DND-41 (cell line): ENCODE measurements around the gene DKK1.

Experiments
- EZH2 ChIP-seq: IDR thresholded peaks from 3 replicates; pipeline ENCODE4 v1.6.1; 2012; ENCODE audit warnings: borderline replicate concordance, low read depth, mild to moderate bottlenecking, moderate library complexity, low read length, inconsistent platforms; ENCODE audit not compliant: severe bottlenecking
- TF ChIP-seq, protein P1 (sequence below): IDR thresholded peaks from 2 replicates; pipeline ENCODE4 v1.5.1; 2012; ENCODE audit warnings: borderline replicate concordance, low read length, moderate library complexity, mild to moderate bottlenecking; ENCODE audit not compliant: poor library complexity, severe bottlenecking; ENCODE audit errors: extremely low read depth

DNA sequence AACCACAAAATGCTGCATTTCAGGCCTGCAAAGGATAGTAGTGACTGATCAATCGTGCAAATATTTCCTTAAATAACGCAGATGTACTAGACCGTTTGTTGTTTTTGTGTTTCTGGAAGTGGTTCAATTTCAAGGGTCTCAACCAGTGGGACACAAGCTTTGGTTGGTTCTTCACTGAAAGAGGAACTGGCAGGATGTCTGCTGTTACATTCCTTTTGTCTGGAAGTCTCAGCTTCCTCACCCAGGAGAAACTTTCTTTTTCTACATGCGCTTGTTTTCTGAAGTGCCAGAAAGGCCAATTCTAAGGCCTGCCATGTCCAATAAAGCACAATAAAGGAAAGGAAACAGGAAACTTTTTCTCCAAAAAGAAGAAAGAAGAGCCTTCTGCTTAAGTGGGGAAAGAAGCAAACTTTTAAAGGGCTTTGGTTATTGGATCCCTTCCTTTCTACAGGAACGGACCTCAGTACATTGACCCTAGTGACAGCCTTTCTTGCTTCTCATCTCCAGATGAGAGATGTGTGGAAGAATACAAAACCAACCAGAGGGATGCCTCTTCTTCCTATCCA, 4.1 kb downstream of the DKK1 start:
- TF ChIP-seq, protein P1, sequence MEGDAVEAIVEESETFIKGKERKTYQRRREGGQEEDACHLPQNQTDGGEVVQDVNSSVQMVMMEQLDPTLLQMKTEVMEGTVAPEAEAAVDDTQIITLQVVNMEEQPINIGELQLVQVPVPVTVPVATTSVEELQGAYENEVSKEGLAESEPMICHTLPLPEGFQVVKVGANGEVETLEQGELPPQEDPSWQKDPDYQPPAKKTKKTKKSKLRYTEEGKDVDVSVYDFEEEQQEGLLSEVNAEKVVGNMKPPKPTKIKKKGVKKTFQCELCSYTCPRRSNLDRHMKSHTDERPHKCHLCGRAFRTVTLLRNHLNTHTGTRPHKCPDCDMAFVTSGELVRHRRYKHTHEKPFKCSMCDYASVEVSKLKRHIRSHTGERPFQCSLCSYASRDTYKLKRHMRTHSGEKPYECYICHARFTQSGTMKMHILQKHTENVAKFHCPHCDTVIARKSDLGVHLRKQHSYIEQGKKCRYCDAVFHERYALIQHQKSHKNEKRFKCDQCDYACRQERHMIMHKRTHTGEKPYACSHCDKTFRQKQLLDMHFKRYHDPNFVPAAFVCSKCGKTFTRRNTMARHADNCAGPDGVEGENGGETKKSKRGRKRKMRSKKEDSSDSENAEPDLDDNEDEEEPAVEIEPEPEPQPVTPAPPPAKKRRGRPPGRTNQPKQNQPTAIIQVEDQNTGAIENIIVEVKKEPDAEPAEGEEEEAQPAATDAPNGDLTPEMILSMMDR: no peak
- no peak for TF ChIP-seq EZH2
